ENCODE results near the gene CCNI2. TPM values are rescaled to one million over a fixed set of nuclear protein-coding genes. Genes with fewer than 3 reads are reported as not detected.

The CCNI2 gene
- total RNA-seq, 2 experiments from 2014 or later, result 8.7 to 10.0 TPM

DNA sequence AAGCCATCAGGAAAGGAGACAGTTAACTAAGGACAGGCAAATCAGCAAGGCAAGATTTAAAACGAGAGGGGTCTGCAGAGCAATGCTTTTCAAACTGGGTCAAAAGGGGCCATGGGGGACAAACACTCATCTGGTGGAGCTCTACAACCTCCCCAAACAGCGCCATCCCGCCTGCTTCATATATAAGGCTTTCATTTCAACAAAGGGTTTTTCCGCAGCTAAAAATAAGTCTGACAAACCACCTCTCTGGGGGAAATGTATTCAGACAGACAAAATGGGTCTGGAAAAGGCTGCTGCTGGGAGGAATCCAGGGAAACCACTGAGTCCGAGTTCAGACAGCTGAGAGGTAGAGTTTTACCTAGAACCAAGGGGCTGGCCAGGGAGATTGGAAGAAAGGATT is 38.1 kb downstream of the CCNI2 start:
- TF ChIP-seq, protein P1, sequence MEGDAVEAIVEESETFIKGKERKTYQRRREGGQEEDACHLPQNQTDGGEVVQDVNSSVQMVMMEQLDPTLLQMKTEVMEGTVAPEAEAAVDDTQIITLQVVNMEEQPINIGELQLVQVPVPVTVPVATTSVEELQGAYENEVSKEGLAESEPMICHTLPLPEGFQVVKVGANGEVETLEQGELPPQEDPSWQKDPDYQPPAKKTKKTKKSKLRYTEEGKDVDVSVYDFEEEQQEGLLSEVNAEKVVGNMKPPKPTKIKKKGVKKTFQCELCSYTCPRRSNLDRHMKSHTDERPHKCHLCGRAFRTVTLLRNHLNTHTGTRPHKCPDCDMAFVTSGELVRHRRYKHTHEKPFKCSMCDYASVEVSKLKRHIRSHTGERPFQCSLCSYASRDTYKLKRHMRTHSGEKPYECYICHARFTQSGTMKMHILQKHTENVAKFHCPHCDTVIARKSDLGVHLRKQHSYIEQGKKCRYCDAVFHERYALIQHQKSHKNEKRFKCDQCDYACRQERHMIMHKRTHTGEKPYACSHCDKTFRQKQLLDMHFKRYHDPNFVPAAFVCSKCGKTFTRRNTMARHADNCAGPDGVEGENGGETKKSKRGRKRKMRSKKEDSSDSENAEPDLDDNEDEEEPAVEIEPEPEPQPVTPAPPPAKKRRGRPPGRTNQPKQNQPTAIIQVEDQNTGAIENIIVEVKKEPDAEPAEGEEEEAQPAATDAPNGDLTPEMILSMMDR (IDR thresholded peaks at IDR 0.05), result no peak
- no peaks in the 10 kb centered on the region for H3K36me3 Mint-ChIP-seq (ENCODE audit: low read depth)
- H3K27ac Mint-ChIP-seq, result no peak overlapping the region
- H3K4me3 Mint-ChIP-seq, result no peak overlapping the region
- CTCF ChIA-PET, result interaction anchor here (1.0 to 2.2 kb wide), 4 partner anchors 16 to 48 kb away, joined by 3 to 9 read pairs (median 4); partner anchors contain the start of gene KIF3A
- DNase-seq (no peak), ATAC-seq (no peak)
- H3K27me3 Mint-ChIP-seq, result peaks cover 18% of the 10 kb centered on the region
- POLR2A ChIA-PET, result no interaction called here
- intact Hi-C loops (cut with micrococcal nuclease), result no loop called here
- no peaks in the 10 kb centered on the region for H3K9me3 Mint-ChIP-seq
- H3K4me1 Mint-ChIP-seq (ENCODE audit: low read depth), result peaks cover 3% of the 10 kb centered on the region

DNA sequence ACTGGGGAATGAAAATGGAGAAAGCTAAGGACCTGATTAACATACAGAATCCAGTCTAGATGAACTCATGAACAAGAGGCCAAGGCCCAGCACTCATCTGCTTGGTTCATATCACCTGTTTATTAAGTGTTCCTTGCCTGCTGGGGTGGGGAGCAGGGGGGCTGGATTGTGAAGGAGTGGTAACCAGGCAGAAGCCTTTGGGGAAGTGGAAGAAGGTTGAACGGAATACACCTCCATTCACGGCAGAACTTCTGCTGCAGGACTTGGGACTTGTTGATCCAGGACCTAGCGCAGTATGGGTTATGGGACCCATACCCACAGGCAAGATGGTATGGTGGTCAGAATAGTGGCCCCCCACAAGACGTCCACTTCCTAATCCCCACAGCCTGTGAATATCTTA is 38.6 kb downstream of the CCNI2 start:
- TF ChIP-seq, protein P1 (IDR thresholded peaks at IDR 0.05), result no peak
- DNase-seq (no peak), ATAC-seq (no peak)
- H3K9me3 Mint-ChIP-seq, result no peaks in the 10 kb centered on the region
- peaks cover 16% of the 10 kb centered on the region for H3K27me3 Mint-ChIP-seq
- ChIA-PET CTCF (interaction anchor here (1.0 to 2.2 kb wide), 4 partner anchors 16 to 48 kb away, joined by 3 to 9 read pairs (median 4); partner anchors contain the start of gene KIF3A), POLR2A (no interaction called here)
- no peak overlapping the region for H3K27ac Mint-ChIP-seq
- H3K4me3 Mint-ChIP-seq, result no peak overlapping the region
- H3K4me1 Mint-ChIP-seq (ENCODE audit: low read depth), result peaks cover under 1% of the 10 kb centered on the region
- no peaks in the 10 kb centered on the region for H3K36me3 Mint-ChIP-seq (ENCODE audit: low read depth)
- intact Hi-C loops (cut with micrococcal nuclease), result no loop called here

DNA sequence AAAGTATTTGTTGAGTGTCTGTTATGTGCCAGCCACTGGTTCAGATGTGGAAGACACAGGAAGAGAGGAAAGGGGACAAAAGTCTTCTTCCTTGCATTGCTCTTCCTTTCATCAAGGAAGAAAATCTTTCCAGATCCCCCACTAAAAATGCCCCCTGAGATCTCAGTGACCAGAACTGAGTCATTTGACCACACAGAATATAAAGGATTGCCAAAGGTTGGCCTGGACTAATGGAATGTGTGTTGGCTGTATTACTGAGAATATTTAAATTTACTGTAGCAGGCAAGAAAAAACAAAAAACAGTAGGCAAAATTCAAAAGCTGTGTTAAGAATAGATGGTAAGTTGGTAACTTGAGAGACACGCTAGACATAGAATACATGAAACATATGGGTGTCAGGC is 39.9 kb downstream of the CCNI2 start:
- no peak overlapping the region for H3K4me3 Mint-ChIP-seq
- H3K27ac Mint-ChIP-seq, result no peak overlapping the region
- intact Hi-C loops (cut with micrococcal nuclease), result no loop called here
- no peak for ATAC-seq
- no peak for DNase-seq
- H3K9me3 Mint-ChIP-seq, result no peaks in the 10 kb centered on the region
- ChIA-PET CTCF (no interaction called here), POLR2A (no interaction called here)
- H3K36me3 Mint-ChIP-seq (ENCODE audit: low read depth), result no peaks in the 10 kb centered on the region
- TF ChIP-seq, protein P1 (IDR thresholded peaks at IDR 0.05), result no peak
- peaks cover 12% of the 10 kb centered on the region for H3K27me3 Mint-ChIP-seq
- no peaks in the 10 kb centered on the region for H3K4me1 Mint-ChIP-seq (ENCODE audit: low read depth)

DNA sequence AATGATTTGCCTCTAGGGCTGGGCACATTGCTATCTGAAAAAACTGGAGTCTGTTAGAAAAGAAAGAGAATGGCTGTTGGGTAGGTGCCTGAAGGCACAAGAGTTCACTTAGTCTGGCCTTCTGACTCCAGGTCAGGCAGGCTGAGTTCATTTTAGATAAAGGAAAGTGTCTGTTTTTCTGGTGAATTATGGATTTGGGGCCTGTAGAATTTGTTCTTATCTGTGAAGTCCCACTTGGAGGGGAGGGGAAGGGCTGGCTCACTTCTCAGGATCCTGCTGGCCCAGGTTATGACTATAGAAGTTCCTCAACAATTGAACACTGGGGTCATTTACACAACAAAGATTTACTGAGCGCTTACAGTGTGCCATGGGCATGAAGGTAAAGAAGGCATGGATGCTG is 41.3 kb downstream of the CCNI2 start:
- TF ChIP-seq, protein P1 (IDR thresholded peaks at IDR 0.05), result no peak
- Mint-ChIP-seq H3K36me3 (ENCODE audit: low read depth) (no peaks in the 10 kb centered on the region), H3K9me3 (no peaks in the 10 kb centered on the region), H3K4me3 (no peak overlapping the region), H3K27me3 (peaks cover 13% of the 10 kb centered on the region), H3K27ac (no peak overlapping the region), H3K4me1 (ENCODE audit: low read depth) (no peaks in the 10 kb centered on the region)
- CTCF ChIA-PET, result no interaction called here
- POLR2A ChIA-PET, result no interaction called here
- ATAC-seq, result no peak
- intact Hi-C loops (cut with micrococcal nuclease), result no loop called here
- DNase-seq, result no peak

DNA sequence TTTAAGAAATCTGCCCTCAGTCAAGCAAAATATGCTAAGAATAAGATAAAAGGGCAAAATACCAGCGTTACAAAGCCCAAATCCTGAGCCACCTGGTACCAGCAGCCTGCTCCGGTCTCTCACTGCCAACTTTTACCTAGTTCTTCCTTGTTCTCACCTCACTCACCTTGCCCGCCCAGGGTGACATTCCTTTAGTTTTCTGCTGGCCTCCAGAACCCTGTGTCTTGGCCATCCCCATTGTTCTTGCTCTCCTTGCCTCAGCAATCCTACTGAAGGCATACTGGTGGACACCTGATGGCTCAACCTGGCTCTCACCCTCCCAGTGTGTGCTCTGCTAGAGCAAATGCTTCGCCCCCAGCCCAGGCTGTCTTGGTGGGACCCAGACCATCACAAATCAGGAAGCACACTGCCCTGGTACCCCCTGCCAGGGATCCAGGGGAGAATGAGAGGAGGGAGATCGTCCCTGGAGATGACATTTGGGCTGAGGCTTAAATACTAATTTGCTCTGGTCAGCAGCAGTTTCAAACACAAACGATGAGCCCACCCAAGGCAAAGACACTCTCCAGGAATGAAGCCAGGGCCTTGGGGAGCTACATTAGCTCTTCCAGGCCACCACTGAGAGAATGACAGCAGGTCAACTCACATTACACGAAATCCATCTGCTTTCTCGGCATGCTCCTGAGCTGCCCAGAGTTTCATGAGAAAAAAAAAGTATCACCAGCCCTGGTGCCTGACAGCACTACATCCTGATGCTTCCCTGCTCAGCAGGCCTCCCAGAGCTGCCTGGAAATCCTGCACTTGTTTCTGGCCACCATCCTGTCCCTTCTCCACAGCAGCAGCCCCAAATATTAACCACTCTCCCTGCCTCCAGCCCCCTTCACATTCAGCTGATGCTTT is 42.0 kb downstream of the CCNI2 start:
- Mint-ChIP-seq H3K27me3 (peaks cover 14% of the 10 kb centered on the region), H3K36me3 (ENCODE audit: low read depth) (no peaks in the 10 kb centered on the region), H3K9me3 (no peaks in the 10 kb centered on the region), H3K27ac (no peak overlapping the region), H3K4me1 (ENCODE audit: low read depth) (no peaks in the 10 kb centered on the region), H3K4me3 (no peak overlapping the region)
- intact Hi-C loops (cut with micrococcal nuclease), result no loop called here
- ATAC-seq, result no peak
- POLR2A ChIA-PET, result no interaction called here
- DNase-seq, result no peak
- TF ChIP-seq, protein P1 (IDR thresholded peaks at IDR 0.05), result no peak
- CTCF ChIA-PET, result interaction anchor here (0.6 to 1.3 kb wide), 4 partner anchors 8 to 20 kb away, joined by 3 to 4 read pairs (median 3); no protein-coding TSS in a partner anchor
